ENCODE results near the gene TOX2.

The TOX2 gene

GRCh38 chr20:43969028-43969447 lies 54.4 kb downstream of the TOX2 start:
- TF ChIP-seq CTCF (conservative IDR thresholded peaks at IDR 0.05): no peak
- no peak overlapping the region for H3K27ac ChIP-seq

DNA sequence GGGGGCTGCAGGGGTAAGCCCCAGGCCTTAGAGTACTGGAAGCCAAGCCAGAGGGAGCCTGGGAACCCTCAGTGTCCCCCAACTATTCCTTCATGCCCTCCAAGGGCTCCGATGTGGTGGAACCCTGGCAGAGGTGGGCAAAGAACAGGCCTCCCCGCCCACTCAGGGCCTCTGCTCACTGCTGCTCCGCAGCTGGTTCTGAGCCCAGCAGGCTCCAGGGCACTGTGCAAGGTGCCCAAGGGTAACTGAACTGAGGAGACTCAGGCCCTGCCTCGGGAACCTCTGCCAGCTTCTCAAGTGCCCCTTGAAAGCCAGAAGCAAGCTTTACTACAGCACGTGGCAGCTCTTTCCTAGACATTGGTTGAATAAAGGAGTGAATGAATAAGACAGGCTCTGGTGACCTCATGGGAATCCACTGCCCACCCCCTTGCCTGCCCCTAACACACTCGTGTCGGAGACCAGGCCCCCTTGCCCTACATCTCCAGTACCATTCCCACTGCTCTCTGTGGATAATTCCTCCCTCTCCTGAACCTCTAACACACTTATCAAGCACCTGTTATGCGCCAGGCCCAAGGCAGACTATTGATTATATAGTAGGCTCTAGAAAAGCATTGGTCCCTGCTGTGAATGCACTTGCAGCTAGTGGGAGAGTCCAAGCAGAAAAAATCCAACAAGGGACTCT lies 55.0 kb downstream of the TOX2 start:
- no peak for TF ChIP-seq CTCF (conservative IDR thresholded peaks at IDR 0.05)
- no peak overlapping the region for H3K27ac ChIP-seq

DNA sequence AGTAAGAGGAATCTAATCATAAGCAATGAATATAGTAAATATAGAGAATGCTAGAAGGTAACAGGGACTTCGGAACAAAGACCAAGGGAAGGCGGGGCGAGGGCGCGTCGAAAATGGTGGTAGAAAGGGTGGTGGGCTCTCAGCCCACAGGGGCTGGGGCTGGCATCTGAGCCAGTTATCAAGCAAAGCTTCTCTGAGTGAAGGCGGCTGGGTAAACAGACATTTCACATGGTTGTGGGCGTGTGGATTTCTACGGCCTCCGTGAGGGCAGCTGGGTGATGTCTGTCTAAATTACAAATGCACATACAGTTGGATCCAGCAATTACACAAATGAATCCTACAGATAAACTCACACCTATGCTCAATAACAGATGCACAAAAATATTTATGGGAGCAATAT lies 56.6 kb downstream of the TOX2 start:
- no peak for TF ChIP-seq CTCF (conservative IDR thresholded peaks at IDR 0.05)
- H3K27ac ChIP-seq: no peak overlapping the region

DNA sequence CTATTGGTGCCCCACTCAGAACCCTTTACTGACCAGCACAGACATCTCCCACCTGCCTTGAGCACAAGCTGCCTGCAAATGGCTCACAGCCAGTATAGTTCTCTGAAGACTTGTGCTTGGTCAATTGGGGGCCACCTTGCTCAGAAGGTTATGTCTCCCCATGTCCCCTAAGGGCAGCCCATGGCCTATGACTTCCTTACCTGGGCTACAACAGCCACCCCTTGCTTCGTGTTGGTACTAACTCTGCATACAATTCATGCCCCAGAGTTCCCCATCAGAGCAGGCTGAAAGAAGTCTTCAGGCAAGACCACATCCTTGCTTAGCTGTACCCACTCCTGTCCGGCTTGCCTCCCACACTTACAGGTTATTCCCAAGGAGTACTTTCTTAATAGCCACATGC lies 57.4 kb downstream of the TOX2 start:
- TF ChIP-seq CTCF (conservative IDR thresholded peaks at IDR 0.05): no peak
- no peak overlapping the region for H3K27ac ChIP-seq

GRCh38 chr20:43972692-43973091 lies 58.0 kb downstream of the TOX2 start:
- no peak for TF ChIP-seq CTCF (conservative IDR thresholded peaks at IDR 0.05)
- H3K27ac ChIP-seq: no peak overlapping the region

DNA sequence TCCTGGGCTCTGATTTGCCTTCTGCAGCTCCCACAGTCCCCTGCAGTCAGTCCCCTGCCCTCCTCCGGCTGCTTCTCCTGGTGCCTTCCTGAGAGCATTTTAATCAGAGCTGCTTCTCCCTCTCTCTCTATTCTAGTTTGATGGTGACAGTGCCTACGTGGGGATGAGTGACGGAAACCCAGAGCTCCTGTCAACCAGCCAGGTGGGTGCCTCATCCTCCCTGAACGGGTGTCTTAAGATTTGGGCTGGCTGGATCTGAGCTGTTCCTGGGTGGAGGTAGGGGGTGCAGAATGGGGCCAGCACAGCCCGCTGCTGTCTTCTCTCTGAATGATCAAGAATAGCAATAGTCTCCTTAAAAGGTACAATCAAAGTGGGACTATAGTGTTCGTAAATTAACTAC lies 58.6 kb downstream of the TOX2 start:
- TF ChIP-seq CTCF (conservative IDR thresholded peaks at IDR 0.05): no peak
- H3K27ac ChIP-seq: no peak overlapping the region

DNA sequence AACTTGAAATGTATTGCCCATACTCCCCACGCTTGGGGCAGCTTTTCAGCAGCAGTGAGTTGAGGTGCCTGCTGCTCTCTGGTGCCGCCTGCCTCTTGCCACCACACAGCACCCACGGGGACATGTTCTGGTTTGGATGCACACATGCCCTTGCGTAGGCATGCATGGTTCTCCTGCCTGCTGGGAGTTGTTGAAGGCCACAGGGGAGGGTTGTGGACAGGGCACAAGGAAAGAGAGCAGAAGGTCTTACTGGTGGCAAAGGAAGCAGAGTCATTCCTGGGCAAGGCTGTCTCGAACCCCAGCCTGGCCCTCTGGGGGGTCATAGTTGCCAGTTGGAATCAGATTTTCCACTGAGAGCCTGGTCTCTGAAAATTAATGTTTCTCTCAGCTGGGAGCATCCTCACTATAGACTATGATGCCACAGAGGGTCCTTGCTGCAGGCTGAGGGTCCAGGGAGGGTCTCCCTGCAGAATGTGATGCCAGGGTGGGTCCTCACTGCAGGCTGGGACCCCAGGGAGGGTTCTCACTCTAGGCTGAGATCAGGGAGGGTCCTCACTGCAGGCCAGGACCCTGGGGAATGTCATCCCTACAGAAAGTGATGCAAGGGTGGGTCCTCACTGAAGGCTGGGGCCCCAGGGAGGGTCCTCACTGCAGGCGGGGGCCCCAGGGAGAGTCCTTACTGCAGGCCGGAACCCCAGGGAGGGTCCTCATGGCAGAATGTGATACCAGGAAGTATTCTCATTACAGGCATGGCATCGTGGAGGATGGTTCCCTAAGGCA lies 59.2 kb downstream of the TOX2 start:
- TF ChIP-seq CTCF (conservative IDR thresholded peaks at IDR 0.05): no peak
- H3K27ac ChIP-seq: no peak overlapping the region

Data from VCaP (cell line).